K562 (cell line): ENCODE results near the gene MANBA. TPM values are rescaled to one million over a fixed set of nuclear protein-coding genes. Genes with fewer than 3 reads are reported as not detected.

ENCODE experiments used
- ATF7 ChIP-seq: fragments of 450-650 bp; IDR thresholded peaks from 2 replicates; pipeline ENCODE4 v1.7.1; 2014; ENCODE audit warnings: mild to moderate bottlenecking, moderate library complexity
- DEAF1 ChIP-seq: fragments of 450-650 bp; formaldehyde crosslinking; IDR thresholded peaks from 2 replicates; pipeline ENCODE4 v1.4.0; 2020; ENCODE audit warnings: mild to moderate bottlenecking, moderate library complexity
- E2F8 ChIP-seq: fragments of 450-650 bp; IDR thresholded peaks from 2 replicates; pipeline ENCODE4 v1.7.1; 2018; ENCODE audit warnings: mild to moderate bottlenecking, low read depth; ENCODE audit not compliant: partially characterized antibody
- FOXK2 ChIP-seq, 2 experiments: fragments of 450-650 bp; IDR thresholded peaks in 1 of 2; conservative IDR thresholded peaks in 1 of 2; 2 replicates each; pipeline ENCODE4 v1.6.1; 2016; ENCODE audit warnings: low read depth in 2 of 2, mild to moderate bottlenecking in 1 of 2
- HINFP ChIP-seq: fragments of 450-650 bp; conservative IDR thresholded peaks from 2 replicates; pipeline ENCODE4 v1.6.1; 2016; ENCODE audit warnings: missing genetic modification characterization, low read depth, mild to moderate bottlenecking, control low read depth, missing compliant biosample characterization
- KAT7 ChIP-seq: sonication (generic); formaldehyde crosslinking; IDR thresholded peaks from 2 replicates; pipeline ENCODE4 v1.8.0; 2022; ENCODE audit warnings: missing genetic modification reagents, mild to moderate bottlenecking, borderline replicate concordance
- LARP7 ChIP-seq: fragments of 450-650 bp; IDR thresholded peaks from 2 replicates; pipeline ENCODE4 v1.6.1; 2016
- MTF1 ChIP-seq: fragments of 250-450 bp; sonication (Bioruptor Pico); IDR thresholded peaks from 2 replicates; pipeline ENCODE4 v1.9.0; 2021; ENCODE audit warnings: moderate library complexity, mild to moderate bottlenecking, inconsistent platforms, borderline replicate concordance
- NBN ChIP-seq: fragments of 450-650 bp; IDR thresholded peaks from 2 replicates; pipeline ENCODE4 v1.6.1; 2016; ENCODE audit warnings: low read depth, mild to moderate bottlenecking
- NRF1 ChIP-seq, 2 experiments: fragments of 450-650 bp; IDR thresholded peaks in 1 of 2; conservative IDR thresholded peaks in 1 of 2; 2 replicates each; pipeline ENCODE4 v1.6.1; 2014; ENCODE audit warnings: mild to moderate bottlenecking in 2 of 2
- TARDBP ChIP-seq: fragments of 450-650 bp; IDR thresholded peaks from 2 replicates; pipeline ENCODE4 v1.6.1; 2016
- THAP7 ChIP-seq: fragments of 250-450 bp; sonication (Bioruptor Pico); IDR thresholded peaks from 2 replicates; pipeline ENCODE4 v1.5.0; 2021
- ZC3H8 ChIP-seq: fragments of 450-650 bp; IDR thresholded peaks from 2 replicates; pipeline ENCODE4 v1.6.1; 2017
- ZKSCAN1 ChIP-seq: fragments of 150-350 bp; IDR thresholded peaks from 2 replicates; pipeline ENCODE4 v1.6.1; 2016; ENCODE audit warnings: low read depth, low read length
- ZNF609 ChIP-seq: sonication (generic); formaldehyde crosslinking; IDR thresholded peaks from 2 replicates; pipeline ENCODE4 v1.8.1; 2023; ENCODE audit warnings: missing genetic modification reagents, mild to moderate bottlenecking, borderline replicate concordance
- ZNF699 ChIP-seq: fragments of 250-450 bp; sonication (Bioruptor Pico); IDR thresholded peaks from 2 replicates; pipeline ENCODE4 v1.8.0; 2021; ENCODE audit warnings: mild to moderate bottlenecking, moderate library complexity; ENCODE audit not compliant: insufficient replicate concordance
- polyA plus RNA-seq, 8 experiments: library from polyadenylated mRNA; depleted of rRNA in 4 of 8; stranded (reverse) in 5 of 8; unstranded in 3 of 8; fragments of >200 nt; fragmentation: Nextera tagmentation in 2 of 8; fragmentation: Illumina TruSeq in 1 of 8; extraction: Ambion mirVana in 2 of 8; extraction: Trizol in 1 of 8; gene quantifications; 2 replicates each; pipeline versions ENCODE4 v1.2.1 to v1.2.3, GENCODE V29; 2011 to 2014; ENCODE audit warnings: inconsistent platforms in 1 of 8, missing spikeins in 1 of 8
- total RNA-seq, 7 experiments: library from RNA; depleted of rRNA in 6 of 7; stranded (reverse); fragments of >200 nt in 6 of 7; fragmentation: Illumina TruSeq in 2 of 7; extraction: Trizol in 2 of 7; gene quantifications; 2 replicates each; pipeline versions ENCODE4 v1.2.1 to v1.2.3, GENCODE V29; 2011 to 2021; ENCODE audit warnings: low replicate concordance in 1 of 7

The MANBA gene
- total and polyA plus RNA-seq, 9 of the 15 experiments (the other 6 are each of a cell fraction or from before 2014, with no cell fraction given), result 1.8 to 12.9 (median 7.7) TPM

- TF ChIP-seq ZNF609 (CRISPR knock-in tag) (no peak), ZKSCAN1 (no peak), MTF1 (CRISPR knock-in tag) (no peak), KAT7 (CRISPR knock-in tag) (no peak), E2F8 (no peak), ZC3H8 (no peak), ATF7 (no peak), NBN (peak; percentile 11; the same call in 1 of the 2 replicates), FOXK2 (conservative IDR thresholded peaks at IDR 0.05 in 1 of 2, IDR thresholded peaks at IDR 0.05 in 1 of 2; ENCODE audit: low read depth in 2 of 2) (peak; percentile 46 to 81; a peak in 1 of 4 replicates), LARP7 (0 out of 2 replicates have a peak, but pooled peaks have one; percentile 25), ZNF699 (CRISPR knock-in tag) (no peak), HINFP (tag) (no peak), TARDBP (no peak), NRF1 (conservative IDR thresholded peaks at IDR 0.05 in 1 of 2, IDR thresholded peaks at IDR 0.05 in 1 of 2) (no peak), DEAF1 (CRISPR knock-in tag) (no peak), THAP7 (CRISPR knock-in tag) (no peak)
These were observed 730 bp downstream of the MANBA start (continued) for GRCh38 chr4:102759831-102760644.
